ENCODE measurements around the gene NEURL1.
"Not testable (repeated sequence)": the region's sequence is repeated elsewhere in the genome, so short reads cannot be mapped to it uniquely, and the experiment has no call there.

NEURL1 gene

GRCh38 chr10:103620891-103621782 is 127.6 kb downstream of the NEURL1 start:
- no peak for DNase-seq (ENCODE audit: low read depth in 1 of 2, low spot score in 1 of 2)

GRCh38 chr10:103621783-103622125 is 128.2 kb downstream of the NEURL1 start:
- no peak for DNase-seq (ENCODE audit: low read depth in 1 of 2, low spot score in 1 of 2)

GRCh38 chr10:103622286-103622685 is 128.8 kb downstream of the NEURL1 start:
- no peak for DNase-seq (ENCODE audit: low read depth in 1 of 2, low spot score in 1 of 2)

GRCh38 chr10:103622935-103623574 is 129.6 kb downstream of the NEURL1 start:
- no peak for DNase-seq (ENCODE audit: low read depth in 1 of 2, low spot score in 1 of 2)

GRCh38 chr10:103626178-103626577 is 132.7 kb downstream of the NEURL1 start:
- no peak for DNase-seq (ENCODE audit: low read depth in 1 of 2, low spot score in 1 of 2)

GRCh38 chr10:103627111-103627892 is 133.8 kb downstream of the NEURL1 start:
- DNase-seq (ENCODE audit: low read depth in 1 of 2, low spot score in 1 of 2): no peak

- DNase-seq (ENCODE audit: low read depth in 1 of 2, low spot score in 1 of 2): no peak
Measured at GRCh38 chr10:103627893-103628292, 134.4 kb downstream of the NEURL1 start.

GRCh38 chr10:103629581-103629980 is 136.1 kb downstream of the NEURL1 start:
- no peak for DNase-seq (ENCODE audit: low read depth in 1 of 2, low spot score in 1 of 2)

GRCh38 chr10:103630156-103630555 is 136.7 kb downstream of the NEURL1 start:
- DNase-seq (ENCODE audit: low read depth in 1 of 2, low spot score in 1 of 2): no peak

- no peak for DNase-seq (ENCODE audit: low read depth in 1 of 2, low spot score in 1 of 2)
Measured at GRCh38 chr10:103632247-103632642, 138.7 kb downstream of the NEURL1 start.

GRCh38 chr10:103632871-103633270 is 139.4 kb downstream of the NEURL1 start:
- not testable (repeated sequence) for DNase-seq (ENCODE audit: low read depth in 1 of 2, low spot score in 1 of 2)

- no peak for DNase-seq (ENCODE audit: low read depth in 1 of 2, low spot score in 1 of 2)
Measured at GRCh38 chr10:103633846-103634245, 140.3 kb downstream of the NEURL1 start.

GRCh38 chr10:103635580-103635979 is 142.1 kb downstream of the NEURL1 start:
- no peak for DNase-seq (ENCODE audit: low read depth in 1 of 2, low spot score in 1 of 2)

GRCh38 chr10:103636492-103636891 is 143.0 kb downstream of the NEURL1 start:
- no peak for DNase-seq (ENCODE audit: low read depth in 1 of 2, low spot score in 1 of 2)

- DNase-seq (ENCODE audit: low read depth in 1 of 2, low spot score in 1 of 2): no peak
Measured at GRCh38 chr10:103637011-103637410, 143.5 kb downstream of the NEURL1 start.

- no peak for DNase-seq (ENCODE audit: low read depth in 1 of 2, low spot score in 1 of 2)
Measured at GRCh38 chr10:103637927-103638557, 144.5 kb downstream of the NEURL1 start.

GRCh38 chr10:103638948-103639347 is 145.4 kb downstream of the NEURL1 start:
- DNase-seq (ENCODE audit: low read depth in 1 of 2, low spot score in 1 of 2): no peak

GRCh38 chr10:103640436-103641181 is 147.1 kb downstream of the NEURL1 start:
- no peak for DNase-seq (ENCODE audit: low read depth in 1 of 2, low spot score in 1 of 2)

- DNase-seq (ENCODE audit: low read depth in 1 of 2, low spot score in 1 of 2): no peak
Measured at GRCh38 chr10:103641326-103641725, 147.8 kb downstream of the NEURL1 start.
